ENCODE data around the gene PARD3B.

DNA sequence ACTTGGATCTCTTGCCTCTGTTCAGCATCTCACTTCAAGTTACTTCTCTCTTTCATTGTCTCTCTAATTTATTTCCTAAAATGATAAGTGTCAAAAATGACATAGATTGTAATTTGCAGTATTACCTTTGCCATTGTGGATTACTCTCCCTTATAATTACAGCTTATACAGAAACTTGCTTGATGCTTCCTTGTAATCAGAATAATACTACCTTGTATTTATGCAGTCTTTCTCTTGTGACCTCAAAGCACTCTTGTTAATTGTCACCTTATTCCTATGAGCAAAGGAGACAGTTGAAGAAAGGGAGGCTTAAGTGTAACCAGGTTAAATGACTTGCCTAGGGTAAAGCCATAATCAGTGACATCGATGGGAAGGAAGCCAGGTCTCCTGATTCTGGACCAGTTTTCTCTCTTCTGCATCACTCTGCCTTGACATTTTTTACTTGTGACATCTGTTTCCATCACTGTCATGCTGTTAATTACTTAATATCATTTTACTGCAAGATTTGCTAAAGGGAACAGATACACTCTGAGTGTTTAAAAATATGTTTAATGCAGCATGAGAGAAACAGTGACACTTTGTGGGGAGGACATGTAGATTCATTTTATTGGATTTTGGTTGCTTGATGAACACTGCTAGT lies 388.6 kb downstream of the PARD3B start:
- TF ChIP-seq, protein P1, sequence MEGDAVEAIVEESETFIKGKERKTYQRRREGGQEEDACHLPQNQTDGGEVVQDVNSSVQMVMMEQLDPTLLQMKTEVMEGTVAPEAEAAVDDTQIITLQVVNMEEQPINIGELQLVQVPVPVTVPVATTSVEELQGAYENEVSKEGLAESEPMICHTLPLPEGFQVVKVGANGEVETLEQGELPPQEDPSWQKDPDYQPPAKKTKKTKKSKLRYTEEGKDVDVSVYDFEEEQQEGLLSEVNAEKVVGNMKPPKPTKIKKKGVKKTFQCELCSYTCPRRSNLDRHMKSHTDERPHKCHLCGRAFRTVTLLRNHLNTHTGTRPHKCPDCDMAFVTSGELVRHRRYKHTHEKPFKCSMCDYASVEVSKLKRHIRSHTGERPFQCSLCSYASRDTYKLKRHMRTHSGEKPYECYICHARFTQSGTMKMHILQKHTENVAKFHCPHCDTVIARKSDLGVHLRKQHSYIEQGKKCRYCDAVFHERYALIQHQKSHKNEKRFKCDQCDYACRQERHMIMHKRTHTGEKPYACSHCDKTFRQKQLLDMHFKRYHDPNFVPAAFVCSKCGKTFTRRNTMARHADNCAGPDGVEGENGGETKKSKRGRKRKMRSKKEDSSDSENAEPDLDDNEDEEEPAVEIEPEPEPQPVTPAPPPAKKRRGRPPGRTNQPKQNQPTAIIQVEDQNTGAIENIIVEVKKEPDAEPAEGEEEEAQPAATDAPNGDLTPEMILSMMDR (conservative IDR thresholded peaks at IDR 0.05; ENCODE audit: low read depth, low read length), result no peak
- TF ChIP-seq EZH2 (IDR thresholded peaks at IDR 0.05; ENCODE audit: low read length, unreplicated experiment), result no peak

All from PC-3 (cell line).